Endodermal cell (in vitro differentiated cells): ENCODE measurements around the gene ADAMTS16. TPM values are rescaled to one million over a fixed set of nuclear protein-coding genes. Genes with fewer than 3 reads are reported as not detected.

Experiments used
- DNase-seq: peaks from one replicate; pipeline ENCODE4 v3.0.0-alpha.2; 2017
- H3K27ac ChIP-seq: 2 replicates; pipeline ENCODE4 v1.5.1; 2013; ENCODE audit warnings: mild to moderate bottlenecking, low read depth, low read length, moderate library complexity
- H3K27me3 ChIP-seq: 2 replicates; pipeline ENCODE4 v1.6.1; 2013; ENCODE audit warnings: mild to moderate bottlenecking, low read length, moderate library complexity; ENCODE audit not compliant: insufficient read depth, control insufficient read depth, poor library complexity, severe bottlenecking
- H3K36me3 ChIP-seq: 2 replicates; pipeline ENCODE4 v1.7.0; 2013; ENCODE audit warnings: mild to moderate bottlenecking, low read length, moderate library complexity; ENCODE audit not compliant: control insufficient read depth, insufficient read depth
- H3K4me1 ChIP-seq: one replicate; pipeline ENCODE4 v1.7.0; 2013; ENCODE audit warnings: low read length; ENCODE audit not compliant: control insufficient read depth, insufficient read depth
- H3K4me3 ChIP-seq: 2 replicates; pipeline ENCODE4 v1.5.1; 2013; ENCODE audit warnings: mild to moderate bottlenecking, low read length, moderate library complexity
- H3K9ac ChIP-seq: 2 replicates; pipeline ENCODE4 v1.6.1; 2013; ENCODE audit warnings: mild to moderate bottlenecking, low read length, moderate library complexity; ENCODE audit not compliant: poor library complexity, severe bottlenecking; ENCODE audit errors: extremely low read depth
- H3K9me3 ChIP-seq: 2 replicates; pipeline ENCODE4 v1.6.1; 2013; ENCODE audit warnings: mild to moderate bottlenecking, low read length, moderate library complexity; ENCODE audit not compliant: control insufficient read depth
- H3K27ac Mint-ChIP-seq: 2 replicates; pipeline ENCODE4 v1.8.0; 2020; ENCODE audit warnings: mixed read lengths
- H3K27me3 Mint-ChIP-seq: 2 replicates; pipeline ENCODE4 v1.8.0; 2021; ENCODE audit warnings: mild to moderate bottlenecking, mixed read lengths; ENCODE audit not compliant: insufficient read depth
- H3K36me3 Mint-ChIP-seq: 2 replicates; pipeline ENCODE4 v1.8.0; 2020; ENCODE audit warnings: low read depth, mixed read lengths
- H3K4me1 Mint-ChIP-seq: 2 replicates; pipeline ENCODE4 v1.8.0; 2020; ENCODE audit warnings: mixed read lengths
- H3K4me3 Mint-ChIP-seq: 2 replicates; pipeline ENCODE4 v1.8.0; 2020; ENCODE audit warnings: mild to moderate bottlenecking, moderate library complexity, mixed read lengths
- H3K9me3 Mint-ChIP-seq: 2 replicates; pipeline ENCODE4 v1.8.0; 2020; ENCODE audit warnings: mild to moderate bottlenecking, mixed read lengths
- CTCF ChIP-seq: fragments of 200-600 bp; sonication (generic); conservative IDR thresholded peaks from 2 replicates; pipeline ENCODE4 v1.5.0; 2021; ENCODE audit warnings: antibody characterized with exemption, mild to moderate bottlenecking
- WGBS, 2 experiments: methylation state at CpG; one replicate each; pipeline versions ENCODE4 v1.1.5 to v1.1.7; 2013; ENCODE audit warnings: missing lambda C conversion rate in 2 of 2, mixed read lengths in 1 of 2; ENCODE audit not compliant: insufficient coverage in 1 of 2, insufficient read length in 1 of 2; 5-methylcytosine and 5-hydroxymethylcytosine counted together
- total RNA-seq, 2 donors: library from RNA; stranded (reverse); fragmentation: NEBNext Ultra II Directional in 1 of 2; extraction: Animal tissue kit (Norgen Biotek cat#: 25700) in 1 of 2; gene quantifications; 2 replicates in 1 of 2; 3 replicates in 1 of 2; pipeline ENCODE4 v1.2.1, GENCODE V29; 2021

ADAMTS16 gene
- total RNA-seq, 2 donors from 2014 or later, result 0.77 to 7.4 TPM

GRCh38 chr5:5159282-5160103, 19.4 kb downstream of the ADAMTS16 start:
- no peaks in the 10 kb centered on the region for H3K4me1 Mint-ChIP-seq
- WGBS, 2 experiments, result 74 to 78% methylated on average over 5 of the region's 5 CpGs

GRCh38 chr5:5164163-5164562, 24.0 kb downstream of the ADAMTS16 start:
- Histone ChIP-seq H3K9me3 (no peaks in the 10 kb centered on the region), H3K9ac (no peak overlapping the region), H3K4me3 (no peak overlapping the region), H3K27me3 (no peaks in the 10 kb centered on the region), H3K27ac (no peak overlapping the region), H3K4me1 (no peaks in the 10 kb centered on the region), H3K36me3 (no peaks in the 10 kb centered on the region)
- Mint-ChIP-seq H3K27me3 (no peaks in the 10 kb centered on the region), H3K4me3 (no peak overlapping the region), H3K4me1 (no peaks in the 10 kb centered on the region), H3K27ac (no peak overlapping the region), H3K36me3 (no peaks in the 10 kb centered on the region), H3K9me3 (no peaks in the 10 kb centered on the region)
- no peak for TF ChIP-seq CTCF
- 91 to 92% methylated on average over 4 to 5 of the region's 5 CpGs for WGBS, 2 experiments
- no peak for DNase-seq

More at GRCh38 chr5:5159282-5160103, 19.4 kb downstream of the ADAMTS16 start:
- no peak overlapping the region for H3K9ac ChIP-seq
- Mint-ChIP-seq H3K36me3 (no peaks in the 10 kb centered on the region), H3K27ac (no peak overlapping the region), H3K4me3 (no peak overlapping the region), H3K27me3 (no peaks in the 10 kb centered on the region), H3K9me3 (no peaks in the 10 kb centered on the region)
- H3K9me3 ChIP-seq, result no peaks in the 10 kb centered on the region
- no peaks in the 10 kb centered on the region for H3K36me3 ChIP-seq
- no peaks in the 10 kb centered on the region for H3K4me1 ChIP-seq
- H3K27ac ChIP-seq, result no peak overlapping the region
- no peak for TF ChIP-seq CTCF
- no peak overlapping the region for H3K4me3 ChIP-seq
- H3K27me3 ChIP-seq, result no peaks in the 10 kb centered on the region
- DNase-seq, result no peak

GRCh38 chr5:5165541-5166002, 25.4 kb downstream of the ADAMTS16 start:
- no peaks in the 10 kb centered on the region for H3K9me3 Mint-ChIP-seq
- no peaks in the 10 kb centered on the region for H3K4me1 Mint-ChIP-seq
- Histone ChIP-seq H3K27ac (no peak overlapping the region), H3K9me3 (no peaks in the 10 kb centered on the region), H3K4me3 (no peak overlapping the region), H3K4me1 (no peaks in the 10 kb centered on the region), H3K27me3 (no peaks in the 10 kb centered on the region), H3K9ac (no peak overlapping the region), H3K36me3 (no peaks in the 10 kb centered on the region)
- H3K27ac Mint-ChIP-seq, result no peak overlapping the region
- H3K36me3 Mint-ChIP-seq, result no peaks in the 10 kb centered on the region
- H3K27me3 Mint-ChIP-seq, result no peaks in the 10 kb centered on the region
- no peak for DNase-seq
- no peak overlapping the region for H3K4me3 Mint-ChIP-seq
- WGBS, 2 experiments, result 92 to 94% methylated on average over 9 of the region's 9 CpGs
- no peak for TF ChIP-seq CTCF
